ENCODE results near the gene CPLX4.
A peak's percentile ranks its signal among the peaks of the same experiment; 100 is the strongest.

CPLX4 gene

GRCh38 chr18:59318460-59319050 is at the start of gene CPLX4:
TSS of gene CPLX4 (minus strand) at chr18:59318649. CDS start at chr18:59318462, 187 bp downstream.
- no peak within 1 kb of the TSS for H3K4me3 ChIP-seq (ENCODE audit: low read depth, low read length)
- no peak for DNase-seq (ENCODE audit: low read depth)

- no peak for DNase-seq (ENCODE audit: low read depth)
- no peak overlapping the region for H3K4me3 ChIP-seq (ENCODE audit: low read depth, low read length)
Observed at GRCh38 chr18:59360381-59360780, 41.9 kb upstream of the CPLX4 start.

- DNase-seq (ENCODE audit: low read depth) = no peak
Observed at GRCh38 chr18:59359576-59359952, 41.1 kb upstream of the CPLX4 start.

DNA sequence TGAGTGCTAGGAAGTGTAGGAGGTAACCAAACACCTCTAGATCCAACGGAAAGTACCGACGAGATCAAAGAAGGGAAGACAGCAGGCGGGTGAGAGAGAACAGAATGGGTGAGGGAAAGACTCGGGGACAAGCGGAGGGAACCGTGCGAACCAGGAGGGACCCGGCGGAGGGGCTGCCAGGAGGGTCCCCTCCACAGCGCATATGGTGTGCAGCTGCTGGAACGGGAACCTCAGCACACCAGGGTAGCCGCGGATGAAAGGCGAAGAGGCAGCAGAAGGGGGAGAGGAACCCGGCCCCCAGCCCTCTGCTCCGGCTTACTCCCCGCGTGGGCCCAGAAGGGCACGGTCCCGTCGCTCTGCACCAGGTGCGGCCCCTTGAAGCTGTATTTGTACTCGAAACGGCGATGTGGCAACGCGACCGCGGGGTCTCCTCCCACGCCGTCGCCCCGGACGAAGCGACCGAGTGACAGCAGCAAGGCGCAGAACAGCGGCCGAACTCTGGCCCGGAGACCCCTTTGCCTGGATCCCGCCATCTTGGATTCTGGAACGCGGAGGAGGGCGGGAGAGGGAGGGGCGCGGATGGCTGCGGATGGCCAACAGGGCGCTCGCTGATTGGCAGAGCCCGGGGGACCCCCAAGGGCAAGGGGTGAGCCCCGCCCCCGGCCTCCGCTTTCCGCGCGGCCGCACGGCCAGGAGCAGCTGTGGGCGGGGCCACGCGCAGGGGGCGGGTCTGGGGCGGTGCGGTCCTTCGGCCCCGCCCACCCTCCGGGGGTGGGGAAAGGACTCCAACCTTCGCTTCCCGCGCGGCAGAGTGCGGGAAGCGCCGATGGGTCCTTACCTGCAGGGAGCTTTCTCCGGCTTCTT is 40.5 kb upstream of the CPLX4 start, which contains the start of gene LMAN1:
Gene LMAN1 (minus strand): TSS at position 554 of the 864 bp plus-strand sequence. CDS start 21 bp downstream, at position 533.
- H3K4me3 ChIP-seq (ENCODE audit: low read depth, low read length) = peak within 1 kb of the TSS; percentile 92
- peak; percentile 80 for DNase-seq (ENCODE audit: low read depth)

More at GRCh38 chr18:59359576-59359952, 41.1 kb upstream of the CPLX4 start:
- H3K4me3 ChIP-seq (ENCODE audit: low read depth, low read length) = peak overlapping the region; percentile 92

DNA sequence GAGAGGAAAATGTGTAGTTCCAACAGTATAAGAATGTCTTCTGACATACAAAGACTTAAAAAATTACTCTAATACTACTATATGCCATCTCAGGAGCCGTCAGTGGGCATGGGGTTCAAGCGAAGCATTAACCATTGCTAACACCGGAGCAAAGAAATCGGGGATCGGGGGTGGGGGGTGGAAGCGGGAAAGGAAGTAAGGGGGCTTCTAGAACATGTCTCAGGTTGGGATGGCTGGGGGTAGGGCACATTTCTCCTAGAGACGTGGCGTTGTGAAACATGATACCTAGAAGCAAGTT is 39.9 kb upstream of the CPLX4 start:
- H3K4me3 ChIP-seq (ENCODE audit: low read depth, low read length) = peak overlapping the region; percentile 92
- DNase-seq (ENCODE audit: low read depth) = peak; percentile 54

GRCh38 chr18:59357928-59358327 is 39.5 kb upstream of the CPLX4 start:
- peak; percentile 36 for DNase-seq (ENCODE audit: low read depth)
- H3K4me3 ChIP-seq (ENCODE audit: low read depth, low read length) = peak overlapping the region; percentile 92

GRCh38 chr18:59354731-59355130 is 36.3 kb upstream of the CPLX4 start:
- no peak overlapping the region for H3K4me3 ChIP-seq (ENCODE audit: low read depth, low read length)
- no peak for DNase-seq (ENCODE audit: low read depth)

- H3K4me3 ChIP-seq (ENCODE audit: low read depth, low read length) = no peak overlapping the region
- DNase-seq (ENCODE audit: low read depth) = no peak
Observed at GRCh38 chr18:59353079-59353680, 34.7 kb upstream of the CPLX4 start.

DNA sequence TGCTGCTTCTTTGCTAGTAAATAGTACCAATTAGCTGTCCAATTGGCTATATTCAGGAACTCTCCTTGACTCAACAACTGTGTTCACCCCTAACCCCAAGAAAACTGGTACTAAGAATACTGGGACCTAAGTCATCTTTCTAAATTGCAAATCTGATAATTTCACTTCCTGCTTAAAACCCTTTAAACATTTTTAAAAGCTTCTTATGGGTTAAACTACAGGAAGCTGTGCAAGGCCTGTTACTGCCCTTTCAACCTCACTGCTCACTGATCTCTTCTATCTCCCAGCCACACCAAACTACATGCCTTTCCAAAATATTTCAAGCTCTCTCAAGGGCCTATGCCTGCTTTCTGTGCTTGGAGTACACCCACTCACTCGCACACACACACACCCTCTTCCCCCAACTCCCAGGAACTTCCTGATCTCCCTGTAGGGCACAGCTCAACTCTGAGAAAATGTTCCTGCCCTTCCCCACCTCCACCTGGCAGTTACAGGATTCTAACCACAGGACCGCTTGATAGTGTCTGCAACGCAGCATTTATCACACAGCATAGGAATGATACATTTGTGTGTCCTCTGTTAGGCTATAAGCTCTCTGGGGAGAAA is 33.9 kb upstream of the CPLX4 start:
- DNase-seq (ENCODE audit: low read depth) = no peak
- H3K4me3 ChIP-seq (ENCODE audit: low read depth, low read length) = no peak overlapping the region

DNA sequence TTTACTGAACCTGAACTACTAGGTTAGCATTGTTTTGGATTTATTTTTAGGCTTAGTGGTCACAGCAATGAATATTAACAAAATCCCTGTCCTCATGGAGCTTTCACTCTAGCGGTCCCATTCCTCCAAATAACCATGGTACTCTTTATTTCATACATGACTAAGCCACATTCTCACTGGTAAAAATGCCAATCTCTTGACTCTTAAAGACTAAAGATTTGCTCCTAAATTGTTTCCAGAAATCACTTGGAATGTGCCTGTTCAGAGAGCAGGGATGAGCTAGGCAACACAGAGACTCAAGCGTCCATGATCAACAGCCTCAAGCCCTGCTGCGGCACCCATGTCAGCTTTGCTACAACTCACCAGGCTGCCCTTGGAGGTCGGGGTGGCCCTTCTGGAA is 27.1 kb upstream of the CPLX4 start:
- DNase-seq (ENCODE audit: low read depth) = no peak
- H3K4me3 ChIP-seq (ENCODE audit: low read depth, low read length) = no peak overlapping the region

DNA sequence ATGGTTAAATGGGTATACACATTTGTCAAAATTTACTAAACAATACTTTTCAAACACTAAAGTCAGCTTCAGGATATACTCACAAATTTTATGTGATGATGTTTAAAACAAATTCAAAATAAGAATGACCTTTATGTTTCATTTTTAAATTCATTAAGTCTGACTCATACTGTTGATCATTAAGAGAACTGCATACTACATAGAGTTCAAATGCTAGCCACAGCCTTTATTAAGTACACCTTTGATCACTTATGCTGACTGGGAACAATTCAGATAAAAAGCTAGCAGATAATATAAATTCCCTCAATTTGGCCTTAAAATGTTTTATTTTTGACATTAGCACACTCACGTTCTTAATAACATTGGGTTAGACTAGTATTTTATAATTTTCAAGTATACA is 26.5 kb upstream of the CPLX4 start:
- DNase-seq (ENCODE audit: low read depth) = no peak
- no peak overlapping the region for H3K4me3 ChIP-seq (ENCODE audit: low read depth, low read length)

DNA sequence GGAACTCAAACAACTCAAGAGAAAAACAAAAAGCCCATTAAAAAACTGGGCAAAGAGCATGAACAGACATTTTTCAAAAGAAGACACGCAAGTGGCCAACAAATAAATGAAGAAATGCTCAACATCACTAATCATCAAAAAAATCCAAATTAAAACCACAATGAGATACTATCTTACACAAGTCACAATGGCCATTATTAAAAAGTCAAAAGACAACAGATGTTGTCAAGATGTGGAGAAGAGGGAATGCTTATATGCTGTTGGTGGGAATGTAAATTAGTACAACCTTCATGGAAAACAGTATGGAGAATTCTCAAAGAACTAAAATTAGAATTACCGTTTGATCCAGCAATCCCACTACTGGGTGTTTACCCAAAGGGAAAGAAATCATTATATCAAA is 25.5 kb upstream of the CPLX4 start:
- no peak for DNase-seq (ENCODE audit: low read depth)
- no peak overlapping the region for H3K4me3 ChIP-seq (ENCODE audit: low read depth, low read length)

DNA sequence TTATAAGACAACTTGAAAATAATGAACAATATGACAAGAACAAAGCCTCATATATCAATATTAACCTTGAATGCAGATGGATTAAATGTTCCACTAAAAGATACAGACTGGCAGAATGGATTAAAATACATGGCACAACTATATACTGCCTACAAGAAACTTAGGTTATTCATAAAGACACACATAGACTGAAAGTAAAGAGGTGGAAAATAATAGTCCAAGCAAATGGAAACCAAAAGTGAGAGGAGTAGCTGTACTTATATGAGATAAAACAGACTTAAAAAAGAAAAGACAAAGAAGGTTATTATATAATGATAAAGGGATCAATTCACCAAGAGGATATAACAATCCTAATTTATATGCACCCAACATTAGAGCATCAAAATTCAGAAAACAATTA is 22.4 kb upstream of the CPLX4 start:
- no peak for DNase-seq (ENCODE audit: low read depth)
- no peak overlapping the region for H3K4me3 ChIP-seq (ENCODE audit: low read depth, low read length)

- no peak overlapping the region for H3K4me3 ChIP-seq (ENCODE audit: low read depth, low read length)
- no peak for DNase-seq (ENCODE audit: low read depth)
Observed at GRCh38 chr18:59340312-59340711, 21.9 kb upstream of the CPLX4 start.

GRCh38 chr18:59332986-59333385 is 14.5 kb upstream of the CPLX4 start:
- no peak overlapping the region for H3K4me3 ChIP-seq (ENCODE audit: low read depth, low read length)

GRCh38 chr18:59328683-59329082 is 10.2 kb upstream of the CPLX4 start:
- DNase-seq (ENCODE audit: low read depth) = no peak

More at GRCh38 chr18:59332986-59333385, 14.5 kb upstream of the CPLX4 start:
- DNase-seq (ENCODE audit: low read depth) = no peak

GRCh38 chr18:59325965-59326364 is 7.5 kb upstream of the CPLX4 start:
- H3K4me3 ChIP-seq (ENCODE audit: low read depth, low read length) = no peak overlapping the region

More at GRCh38 chr18:59328683-59329082, 10.2 kb upstream of the CPLX4 start:
- H3K4me3 ChIP-seq (ENCODE audit: low read depth, low read length) = no peak overlapping the region

GRCh38 chr18:59324623-59324971 is 6.1 kb upstream of the CPLX4 start:
- DNase-seq (ENCODE audit: low read depth) = no peak
- no peak overlapping the region for H3K4me3 ChIP-seq (ENCODE audit: low read depth, low read length)

More at GRCh38 chr18:59325965-59326364, 7.5 kb upstream of the CPLX4 start:
- no peak for DNase-seq (ENCODE audit: low read depth)

GRCh38 chr18:59323931-59324622 is 5.6 kb upstream of the CPLX4 start:
- H3K4me3 ChIP-seq (ENCODE audit: low read depth, low read length) = no peak overlapping the region
- no peak for DNase-seq (ENCODE audit: low read depth)

GRCh38 chr18:59311631-59312030 is 6.8 kb downstream of the CPLX4 start:
- no peak for DNase-seq (ENCODE audit: low read depth)
- no peak overlapping the region for H3K4me3 ChIP-seq (ENCODE audit: low read depth, low read length)
